Neural cell (in vitro differentiated cells): ENCODE measurements around the gene SLC5A8.

Source experiments
- CTCF ChIP-seq: fragments of 450-650 bp; IDR thresholded peaks from 2 replicates; pipeline ENCODE4 v1.5.1; 2014; ENCODE audit warnings: antibody characterized with exemption, mild to moderate bottlenecking, moderate library complexity; ENCODE audit not compliant: poor library complexity, severe bottlenecking
- POLR2AphosphoS5 ChIP-seq: IDR thresholded peaks from 2 replicates; pipeline ENCODE4 v1.6.1; 2012
- RAD21 ChIP-seq: fragments of 450-650 bp; conservative IDR thresholded peaks from 2 replicates; pipeline ENCODE4 v1.6.1; 2014; ENCODE audit warnings: antibody characterized with exemption, mild to moderate bottlenecking, moderate library complexity
- REST ChIP-seq: IDR thresholded peaks from 2 replicates; pipeline ENCODE4 v1.6.1; 2012; ENCODE audit warnings: borderline replicate concordance
- SMC3 ChIP-seq: fragments of 450-650 bp; conservative IDR thresholded peaks from 2 replicates; pipeline ENCODE4 v1.6.1; 2014; ENCODE audit warnings: antibody characterized with exemption, mild to moderate bottlenecking, moderate library complexity; ENCODE audit not compliant: poor library complexity
- TAF1 ChIP-seq: IDR thresholded peaks from 2 replicates; pipeline ENCODE4 v1.6.1; 2012; ENCODE audit warnings: low read depth

GRCh38 chr12:101200824-101201223, 9.2 kb downstream of the SLC5A8 start:
- TF ChIP-seq CTCF = no peak
- TF ChIP-seq SMC3 = no peak
- TF ChIP-seq POLR2AphosphoS5 = no peak
- TF ChIP-seq RAD21 = no peak
- TF ChIP-seq REST = no peak
- TF ChIP-seq TAF1 = no peak
